Keratinocyte (primary cell): ENCODE results near the gene TNS3. TPM values are rescaled to one million over a fixed set of nuclear protein-coding genes. Genes with fewer than 3 reads are reported as not detected.
A peak's percentile ranks its signal among the peaks of the same experiment; 100 is the strongest.

Experiments
- DNase-seq: peaks from one replicate; pipeline ENCODE4 v3.0.0-alpha.2; 2011; ENCODE audit warnings: low read depth, missing footprints, low spot score
- FAIRE-seq: peaks from 2 replicates; lab custom pipeline; 2011; peaks lifted over from hg19 to GRCh38; lab: Jason Lieb, UNC
- H2AFZ ChIP-seq: 2 replicates; pipeline ENCODE4 v1.6.0; 2012; ENCODE audit warnings: low read length, control low read depth, inconsistent platforms; ENCODE audit not compliant: control insufficient read depth
- H3K27ac ChIP-seq: 2 replicates; pipeline ENCODE4 v1.5.1; 2011; ENCODE audit warnings: low read length; ENCODE audit not compliant: control insufficient read depth, insufficient read depth
- H3K27me3 ChIP-seq: 3 replicates; pipeline ENCODE4 v1.6.0; 2011; ENCODE audit warnings: low read length; ENCODE audit not compliant: control insufficient read depth, insufficient read depth; ENCODE audit errors: extremely low read depth
- H3K36me3 ChIP-seq, 2 experiments: 2 replicates in 1 of 2; 3 replicates in 1 of 2; pipeline ENCODE4 v1.5.1; 2011; ENCODE audit warnings: low read length in 2 of 2, mild to moderate bottlenecking in 1 of 2; ENCODE audit not compliant: control insufficient read depth in 2 of 2, insufficient read depth in 2 of 2; ENCODE audit errors: extremely low read depth in 1 of 2
- H3K4me1 ChIP-seq: 3 replicates; pipeline ENCODE4 v1.5.1; 2011; ENCODE audit warnings: low read length; ENCODE audit not compliant: control insufficient read depth, insufficient read depth; ENCODE audit errors: extremely low read depth
- H3K4me2 ChIP-seq: 3 replicates; pipeline ENCODE4 v1.6.0; 2011; ENCODE audit warnings: low read depth, low read length; ENCODE audit not compliant: control insufficient read depth, insufficient read depth; ENCODE audit errors: extremely low read depth
- H3K4me3 ChIP-seq, 3 experiments: fragments of 200-600 bp in 1 of 3; sonication (generic) in 1 of 3; 2 replicates in 2 of 3; 3 replicates in 1 of 3; pipeline ENCODE4 v1.5.1; 2011 to 2016; ENCODE audit warnings: low read length in 3 of 3, mild to moderate bottlenecking in 3 of 3, control low read depth in 2 of 3, inconsistent platforms in 1 of 3, low read depth in 1 of 3, mixed read lengths in 1 of 3, mixed run types in 1 of 3, moderate library complexity in 1 of 3; ENCODE audit not compliant: control insufficient read depth in 2 of 3, insufficient read depth in 2 of 3; ENCODE audit errors: extremely low read depth in 1 of 3
- H3K79me2 ChIP-seq: 2 replicates; pipeline ENCODE4 v1.6.0; 2012; ENCODE audit warnings: low read length; ENCODE audit not compliant: control insufficient read depth, insufficient read depth
- H3K9ac ChIP-seq: 3 replicates; pipeline ENCODE4 v1.6.0; 2011; ENCODE audit warnings: low read length; ENCODE audit not compliant: control insufficient read depth, insufficient read depth; ENCODE audit errors: extremely low read depth
- H3K9me1 ChIP-seq: 3 replicates; pipeline ENCODE4 v1.6.0; 2011; ENCODE audit warnings: low read length; ENCODE audit not compliant: control insufficient read depth, insufficient read depth; ENCODE audit errors: extremely low read depth
- H3K9me3 ChIP-seq: 2 replicates; pipeline ENCODE4 v1.5.1; 2012; ENCODE audit warnings: low read depth, low read length; ENCODE audit not compliant: control insufficient read depth
- H4K20me1 ChIP-seq: 3 replicates; pipeline ENCODE4 v1.6.0; 2011; ENCODE audit warnings: low read length; ENCODE audit not compliant: control insufficient read depth, insufficient read depth; ENCODE audit errors: extremely low read depth
- CTCF ChIP-seq, 3 experiments: IDR thresholded peaks in 1 of 3; conservative IDR thresholded peaks in 1 of 3; optimal IDR thresholded peaks in 1 of 3; 2 replicates in 2 of 3; 3 replicates in 1 of 3; pipeline versions ENCODE3 to v1.5.1; 2011; ENCODE audit warnings: low read length in 3 of 3, mild to moderate bottlenecking in 3 of 3, moderate library complexity in 2 of 3, control low read depth in 1 of 3, inconsistent platforms in 1 of 3; ENCODE audit not compliant: insufficient read depth in 2 of 3; ENCODE audit errors: extremely low read depth in 1 of 3
- EZH2 ChIP-seq: IDR thresholded peaks from one replicate; pipeline ENCODE4 v1.6.1; 2012; ENCODE audit warnings: inconsistent platforms, mild to moderate bottlenecking, low read length, moderate library complexity
- dilution Hi-C: fragments of 300-500 bp; cut with MboI; formaldehyde crosslinking; loops from one replicate; pipeline ENCODE4 v1.7.0; 2020; ENCODE audit warnings: low sequenced_read_pairs; ENCODE audit not compliant: extremely low pct_ligation_motif_present
- polyA plus RNA-seq, 5 experiments: library from polyadenylated mRNA; depleted of rRNA in 3 of 5; stranded (reverse) in 3 of 5; stranded (forward) in 1 of 5; unstranded in 1 of 5; fragments of >200 nt; gene quantifications; 1 replicate in 1 of 5; 2 replicates in 3 of 5; 3 replicates in 1 of 5; pipeline versions ENCODE4 v1.2.1 to v1.2.3, GENCODE V29; 2011 to 2012; ENCODE audit warnings: missing spikeins in 2 of 5, low read depth in 1 of 5, low replicate concordance in 1 of 5

The TNS3 gene
- polyA plus RNA-seq, 1 donor (not counting 4 experiments of a cell fraction or from before 2014, with no cell fraction given), result 3.9 TPM

GRCh38 chr7:47297120-47297519 is 284.8 kb downstream of the TNS3 start:
- no peaks in the 10 kb centered on the region for H3K36me3 ChIP-seq
- dilution Hi-C loops, result no loop called here
- TF ChIP-seq CTCF (optimal IDR thresholded peaks at IDR 0.05 in 1 of 3, IDR thresholded peaks at IDR 0.05 in 1 of 3, conservative IDR thresholded peaks at IDR 0.05 in 1 of 3; ENCODE audit: extremely low read depth in 1 of 3, insufficient read depth in 2 of 3, low read length in 3 of 3), result no peak
- TF ChIP-seq EZH2, result no peak

GRCh38 chr7:47295606-47296005 is 286.3 kb downstream of the TNS3 start:
- Histone ChIP-seq H3K4me3 (no peak overlapping the region), H3K9ac (no peak overlapping the region), H3K79me2 (no peaks in the 10 kb centered on the region), H3K4me2 (peak overlapping the region; percentile 27), H2AFZ (peak overlapping the region; percentile 40), H4K20me1 (no peaks in the 10 kb centered on the region), H3K36me3 (no peaks in the 10 kb centered on the region), H3K9me3 (no peaks in the 10 kb centered on the region), H3K27me3 (no peaks in the 10 kb centered on the region), H3K9me1 (no peaks in the 10 kb centered on the region), H3K27ac (no peak overlapping the region), H3K4me1 (peaks cover 39% of the 10 kb centered on the region)
- FAIRE-seq (peak; percentile 86), DNase-seq (no peak)
- TF ChIP-seq EZH2 (no peak), CTCF (optimal IDR thresholded peaks at IDR 0.05 in 1 of 3, IDR thresholded peaks at IDR 0.05 in 1 of 3, conservative IDR thresholded peaks at IDR 0.05 in 1 of 3; ENCODE audit: extremely low read depth in 1 of 3, insufficient read depth in 2 of 3, low read length in 3 of 3) (no peak)
- dilution Hi-C loops, result no loop called here

More at GRCh38 chr7:47297120-47297519, 284.8 kb downstream of the TNS3 start:
- Histone ChIP-seq H3K27ac (no peak overlapping the region), H3K4me3 (no peak overlapping the region), H3K4me2 (no peak overlapping the region), H3K9me3 (no peaks in the 10 kb centered on the region), H3K9me1 (no peaks in the 10 kb centered on the region), H2AFZ (no peak overlapping the region), H3K27me3 (no peaks in the 10 kb centered on the region), H3K79me2 (no peaks in the 10 kb centered on the region), H4K20me1 (no peaks in the 10 kb centered on the region), H3K4me1 (peaks cover 25% of the 10 kb centered on the region), H3K9ac (no peak overlapping the region)
- DNase-seq (no peak), FAIRE-seq (no peak)
